Smooth muscle cell of the brain vasculature (primary cell): ENCODE results near the gene COBL.
A peak's percentile ranks its signal among the peaks of the same experiment; 100 is the strongest.

Source experiments
- DNase-seq: peaks from one replicate; pipeline ENCODE4 v3.0.0-alpha.2; 2012; ENCODE audit warnings: low read depth, low spot score

Gene COBL

GRCh38 chr7:51316666-51317581 lies at the start of gene COBL:
Gene COBL (minus strand): TSS chr7:51316809. CDS start chr7:51316633, 176 bp downstream.
- DNase-seq, result no peak

- DNase-seq, result no peak
Observed at GRCh38 chr7:51366172-51366728, 49.6 kb upstream of the COBL start.

GRCh38 chr7:51357821-51358220 lies 41.2 kb upstream of the COBL start:
- no peak for DNase-seq

GRCh38 chr7:51356849-51357516 lies 40.4 kb upstream of the COBL start:
- DNase-seq, result no peak

- DNase-seq, result no peak
Observed at GRCh38 chr7:51354897-51355296, 38.3 kb upstream of the COBL start.

GRCh38 chr7:51354434-51354833 lies 37.8 kb upstream of the COBL start:
- no peak for DNase-seq

- DNase-seq, result no peak
Observed at GRCh38 chr7:51352174-51353100, 35.8 kb upstream of the COBL start.

- peak; percentile 13 for DNase-seq
Observed at GRCh38 chr7:51351661-51352060, 35.1 kb upstream of the COBL start.

GRCh38 chr7:51350546-51350896 lies 33.9 kb upstream of the COBL start:
- DNase-seq, result no peak

- DNase-seq, result no peak
Observed at GRCh38 chr7:51349820-51350545, 33.4 kb upstream of the COBL start.

- DNase-seq, result no peak
Observed at GRCh38 chr7:51346126-51346525, 29.5 kb upstream of the COBL start.

GRCh38 chr7:51344406-51345138 lies 28.0 kb upstream of the COBL start:
- no peak for DNase-seq

GRCh38 chr7:51340936-51341335 lies 24.3 kb upstream of the COBL start:
- no peak for DNase-seq

- DNase-seq, result no peak
Observed at GRCh38 chr7:51340029-51340838, 23.6 kb upstream of the COBL start.

GRCh38 chr7:51335057-51335456 lies 18.4 kb upstream of the COBL start:
- no peak for DNase-seq

- no peak for DNase-seq
Observed at GRCh38 chr7:51329696-51330263, 13.2 kb upstream of the COBL start.

- no peak for DNase-seq
Observed at GRCh38 chr7:51328351-51328801, 11.8 kb upstream of the COBL start.

GRCh38 chr7:51327287-51327717 lies 10.7 kb upstream of the COBL start:
- DNase-seq, result no peak
